OCI-LY3 (cell line): Measurements from ENCODE around the gene NDUFAB1.
"Not testable (repeated sequence)": the region's sequence is repeated elsewhere in the genome, so short reads cannot be mapped to it uniquely, and the experiment has no call there.

Experiments used
- H2AFZ ChIP-seq: fragments of 200-600, 300-600 bp; shearing (Covaris generic); 2 replicates; pipeline ENCODE4 v1.6.0; 2014; ENCODE audit warnings: antibody characterized with exemption, low read depth, low read length
- H3K27ac ChIP-seq: fragments of 200-600, 300-600 bp; sonication (generic); 2 replicates; pipeline ENCODE4 v1.5.1; 2014; ENCODE audit warnings: mild to moderate bottlenecking, low read length, moderate library complexity, mixed read lengths
- H3K27me3 ChIP-seq: fragments of 200-600, 300-600 bp; sonication (generic); 2 replicates; pipeline ENCODE4 v1.6.1; 2014; ENCODE audit warnings: low read depth, low read length, mixed read lengths
- H3K36me3 ChIP-seq: fragments of 200-600, 300-600 bp; sonication (generic); replicated peaks from 2 replicates; pipeline ENCODE3; 2014; ENCODE audit warnings: low read depth, low read length, mixed read lengths
- H3K4me1 ChIP-seq: fragments of 300-600, 200-600 bp; sonication (generic); 2 replicates; pipeline ENCODE4 v1.6.1; 2014; ENCODE audit warnings: low read length, mixed read lengths
- H3K4me2 ChIP-seq: fragments of 200-600, 300-600 bp; sonication (generic); 2 replicates; pipeline ENCODE4 v1.6.1; 2014; ENCODE audit warnings: low read length, mixed read lengths
- H3K4me3 ChIP-seq: fragments of 300-600, 200-600 bp; sonication (generic); 2 replicates; pipeline ENCODE4 v1.5.1; 2014; ENCODE audit warnings: antibody characterized with exemption, mild to moderate bottlenecking, low read length, moderate library complexity
- H3K79me2 ChIP-seq: fragments of 300-600, 200-600 bp; shearing (Covaris generic); 2 replicates; pipeline ENCODE4 v1.6.1; 2014; ENCODE audit warnings: mild to moderate bottlenecking, low read length, mixed read lengths
- H3K9ac ChIP-seq: fragments of 300-600, 200-600 bp; shearing (Covaris generic); 2 replicates; pipeline ENCODE4 v1.6.0; 2014; ENCODE audit warnings: mild to moderate bottlenecking, low read length, moderate library complexity
- H3K9me3 ChIP-seq: fragments of 200-600, 300-600 bp; shearing (Covaris generic); 2 replicates; pipeline ENCODE4 v1.6.1; 2014; ENCODE audit warnings: low read length, mixed read lengths; ENCODE audit not compliant: insufficient read depth
- H4K20me1 ChIP-seq: fragments of 200-600, 300-600 bp; sonication (generic); 2 replicates; pipeline ENCODE4 v1.6.1; 2016; ENCODE audit warnings: low read length, mixed read lengths; ENCODE audit not compliant: insufficient read depth
- CTCF ChIP-seq: fragments of 200-600, 300-600 bp; sonication (generic); IDR thresholded peaks from 2 replicates; pipeline ENCODE4 v1.5.1; 2014; ENCODE audit warnings: antibody characterized with exemption, low read length, low read depth
- EZH2phosphoT487 ChIP-seq: fragments of 200-600 bp; shearing (Covaris generic); IDR thresholded peaks from 2 replicates; pipeline ENCODE4 v1.6.1; 2018; ENCODE audit warnings: antibody characterized with exemption, mixed run types, low read depth

NDUFAB1 gene

GRCh38 chr16:23635958-23636357 lies 39.8 kb upstream of the NDUFAB1 start:
- Histone ChIP-seq H3K27ac (no peak overlapping the region), H3K9ac (no peak overlapping the region), H3K9me3 (no peaks in the 10 kb centered on the region), H4K20me1 (no peaks in the 10 kb centered on the region), H3K4me2 (no peak overlapping the region), H3K36me3 (peaks cover 21% of the 10 kb centered on the region), H3K4me1 (peaks cover 8% of the 10 kb centered on the region), H3K79me2 (peaks cover 23% of the 10 kb centered on the region), H2AFZ (no peak overlapping the region), H3K4me3 (no peak overlapping the region), H3K27me3 (no peaks in the 10 kb centered on the region)
- TF ChIP-seq CTCF, result no peak
- TF ChIP-seq EZH2phosphoT487, result no peak

GRCh38 chr16:23634461-23635036 lies 38.4 kb upstream of the NDUFAB1 start:
- Histone ChIP-seq H3K27ac (no peak overlapping the region), H3K79me2 (peaks cover 9% of the 10 kb centered on the region), H4K20me1 (no peaks in the 10 kb centered on the region), H3K4me1 (no peaks in the 10 kb centered on the region), H3K36me3 (peaks cover 27% of the 10 kb centered on the region), H3K27me3 (no peaks in the 10 kb centered on the region), H3K4me2 (no peak overlapping the region), H3K4me3 (no peak overlapping the region), H3K9me3 (no peaks in the 10 kb centered on the region), H2AFZ (no peak overlapping the region), H3K9ac (no peak overlapping the region)
- TF ChIP-seq EZH2phosphoT487 (no peak), CTCF (no peak)

DNA sequence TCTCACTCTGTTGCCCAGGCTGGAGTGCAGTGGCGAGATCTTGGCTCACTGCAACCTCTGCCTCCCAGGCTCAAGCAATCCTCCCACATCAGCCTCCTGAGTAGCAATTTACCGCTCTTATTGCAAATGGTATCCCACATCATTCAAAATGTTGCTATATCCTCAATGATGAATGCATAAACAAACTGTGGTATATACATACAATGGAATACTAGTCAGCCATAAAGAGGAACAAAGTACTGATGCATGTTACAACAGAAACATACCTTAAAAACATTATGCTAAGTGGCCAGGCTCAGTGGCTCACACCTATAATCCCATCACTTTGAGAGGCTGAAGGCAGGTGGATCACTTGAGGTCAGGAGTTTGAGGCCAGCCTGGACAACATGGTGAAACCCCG lies 35.8 kb upstream of the NDUFAB1 start:
- H3K4me1 ChIP-seq, H3K27me3 ChIP-seq, H4K20me1 ChIP-seq, H2AFZ ChIP-seq, H3K9me3 ChIP-seq, H3K79me2 ChIP-seq, H3K9ac ChIP-seq, H3K4me3 ChIP-seq, H3K27ac ChIP-seq, H3K4me2 ChIP-seq: not testable (repeated sequence)
- peaks cover 33% of the 10 kb centered on the region for H3K36me3 ChIP-seq

GRCh38 chr16:23629516-23629915 lies 33.4 kb upstream of the NDUFAB1 start:
- Histone ChIP-seq H3K27me3 (no peaks in the 10 kb centered on the region), H3K4me3 (no peak overlapping the region), H4K20me1 (no peaks in the 10 kb centered on the region), H3K79me2 (peaks cover 8% of the 10 kb centered on the region; the same call in 1 of the 2 replicates), H3K27ac (no peak overlapping the region), H3K4me1 (no peaks in the 10 kb centered on the region), H2AFZ (no peak overlapping the region), H3K9ac (no peak overlapping the region), H3K36me3 (peaks cover 33% of the 10 kb centered on the region), H3K9me3 (no peaks in the 10 kb centered on the region), H3K4me2 (no peak overlapping the region)
- TF ChIP-seq CTCF, result no peak

- Histone ChIP-seq H3K9ac (no peak overlapping the region), H3K27ac (no peak overlapping the region), H3K79me2 (no peaks in the 10 kb centered on the region), H3K36me3 (peaks cover 39% of the 10 kb centered on the region), H3K9me3 (no peaks in the 10 kb centered on the region), H4K20me1 (no peaks in the 10 kb centered on the region), H3K27me3 (no peaks in the 10 kb centered on the region), H3K4me1 (no peaks in the 10 kb centered on the region), H3K4me3 (no peak overlapping the region), H2AFZ (no peak overlapping the region), H3K4me2 (no peak overlapping the region)
- TF ChIP-seq EZH2phosphoT487 (no peak), CTCF (no peak)
Observed at GRCh38 chr16:23624092-23624491, 28.0 kb upstream of the NDUFAB1 start.
